OCI-M2 (cell line): ENCODE measurements around the gene TTC7B.

Experiments used
- DNase-seq: peaks from one replicate; lab custom pipeline; 2025; ENCODE audit not compliant: unreplicated experiment; lab: John Stamatoyannopoulos, UW

The TTC7B gene

GRCh38 chr14:90551733-90552464 is 264.3 kb downstream of the TTC7B start:
- no peak for DNase-seq

GRCh38 chr14:90551070-90551704 is 265.0 kb downstream of the TTC7B start:
- DNase-seq: no peak

- no peak for DNase-seq
Measured at GRCh38 chr14:90549794-90550641, 266.2 kb downstream of the TTC7B start.

GRCh38 chr14:90548455-90548854 is 267.8 kb downstream of the TTC7B start:
- DNase-seq: no peak

- no peak for DNase-seq
Measured at GRCh38 chr14:90547968-90548367, 268.3 kb downstream of the TTC7B start.

GRCh38 chr14:90547250-90547649 is 269.0 kb downstream of the TTC7B start:
- no peak for DNase-seq

- DNase-seq: no peak
Measured at GRCh38 chr14:90546767-90547166, 269.5 kb downstream of the TTC7B start.

- DNase-seq: no peak
Measured at GRCh38 chr14:90545966-90546751, 270.1 kb downstream of the TTC7B start.

GRCh38 chr14:90545382-90545781 is 270.8 kb downstream of the TTC7B start:
- no peak for DNase-seq

- DNase-seq: no peak
Measured at GRCh38 chr14:90544971-90545370, 271.3 kb downstream of the TTC7B start.

GRCh38 chr14:90544566-90544965 is 271.7 kb downstream of the TTC7B start:
- no peak for DNase-seq

GRCh38 chr14:90543876-90544275 is 272.4 kb downstream of the TTC7B start:
- no peak for DNase-seq

GRCh38 chr14:90541076-90541634 is 275.1 kb downstream of the TTC7B start:
- no peak for DNase-seq

- no peak for DNase-seq
Measured at GRCh38 chr14:90540437-90540836, 275.8 kb downstream of the TTC7B start.

GRCh38 chr14:90539996-90540395 is 276.2 kb downstream of the TTC7B start:
- no peak for DNase-seq

- no peak for DNase-seq
Measured at GRCh38 chr14:90539496-90539775, 276.8 kb downstream of the TTC7B start.

- no peak for DNase-seq
Measured at GRCh38 chr14:90538716-90539495, 277.3 kb downstream of the TTC7B start.

GRCh38 chr14:90538095-90538494 is 278.1 kb downstream of the TTC7B start:
- no peak for DNase-seq

GRCh38 chr14:90536511-90537191 is 279.6 kb downstream of the TTC7B start:
- DNase-seq: no peak

- DNase-seq: no peak
Measured at GRCh38 chr14:90536092-90536491, 280.1 kb downstream of the TTC7B start.
